Measurements from ENCODE around the gene CCL22. TPM values are rescaled to one million over a fixed set of nuclear protein-coding genes. Genes with fewer than 3 reads are reported as not detected.

Gene CCL22
- total RNA-seq, 1 donor from 2014 or later, result not detected

- Histone ChIP-seq H3K27me3 (peaks cover 6% of the 10 kb centered on the region), H3K36me3 (no peaks in the 10 kb centered on the region), H3K4me2 (no peak overlapping the region), H3K27ac (no peak overlapping the region), H3K9me3 (ENCODE audit: low read depth) (no peaks in the 10 kb centered on the region), H2AFZ (replicated peaks) (no peak overlapping the region), H4K20me1 (ENCODE audit: low read depth) (no peaks in the 10 kb centered on the region), H3K79me2 (ENCODE audit: low read depth) (no peaks in the 10 kb centered on the region), H3K4me1 (no peaks in the 10 kb centered on the region), H3F3A (ENCODE audit: low read depth) (no peaks in the 10 kb centered on the region), H3K9ac (no peak overlapping the region), H3K4me3 (no peak overlapping the region)
- Mint-ChIP-seq H3K36me3 (no peaks in the 10 kb centered on the region), H3K4me1 (no peaks in the 10 kb centered on the region), H3K27ac (no peak overlapping the region), H3K27me3 (ENCODE audit: insufficient read depth, low read depth) (peaks cover 11% of the 10 kb centered on the region), H3K9me3 (peaks cover 4% of the 10 kb centered on the region), H3K4me3 (no peak overlapping the region)
- TF ChIP-seq CTCF (IDR thresholded peaks at IDR 0.05), result no peak
- TF ChIP-seq EZH2phosphoT487 (IDR thresholded peaks at IDR 0.05), result no peak
- TF ChIP-seq EZH2 (IDR thresholded peaks at IDR 0.05), result no peak
- DNase-seq (ENCODE audit: low spot score), result no peak
Measured at GRCh38 chr16:57348327-57348726, 10.3 kb upstream of the CCL22 start.

- Mint-ChIP-seq H3K27me3 (ENCODE audit: insufficient read depth, low read depth) (peaks cover 11% of the 10 kb centered on the region), H3K4me3 (no peak overlapping the region), H3K27ac (no peak overlapping the region), H3K36me3 (no peaks in the 10 kb centered on the region), H3K9me3 (peaks cover 4% of the 10 kb centered on the region), H3K4me1 (no peaks in the 10 kb centered on the region)
- Histone ChIP-seq H3K4me2 (no peak overlapping the region), H3K36me3 (no peaks in the 10 kb centered on the region), H2AFZ (replicated peaks) (peak overlapping the region; percentile 87), H3K27ac (no peak overlapping the region), H3K4me3 (no peak overlapping the region), H3K79me2 (ENCODE audit: low read depth) (no peaks in the 10 kb centered on the region), H3F3A (ENCODE audit: low read depth) (no peaks in the 10 kb centered on the region), H3K9me3 (ENCODE audit: low read depth) (no peaks in the 10 kb centered on the region), H3K4me1 (no peaks in the 10 kb centered on the region), H3K9ac (no peak overlapping the region), H3K27me3 (peaks cover 6% of the 10 kb centered on the region), H4K20me1 (ENCODE audit: low read depth) (no peaks in the 10 kb centered on the region)
- no peak for DNase-seq (ENCODE audit: low spot score)
- TF ChIP-seq EZH2phosphoT487 (IDR thresholded peaks at IDR 0.05) (no peak), EZH2 (IDR thresholded peaks at IDR 0.05) (no peak), CTCF (IDR thresholded peaks at IDR 0.05) (no peak)
Measured at GRCh38 chr16:57349212-57350031, 9.2 kb upstream of the CCL22 start.

- no peak overlapping the region for H3K4me2 ChIP-seq
- H3K9me3 Mint-ChIP-seq, result no peaks in the 10 kb centered on the region
- no peaks in the 10 kb centered on the region for H4K20me1 ChIP-seq (ENCODE audit: low read depth)
- no peak for DNase-seq (ENCODE audit: low spot score)
- no peak overlapping the region for H3K27ac ChIP-seq
- H3K4me1 Mint-ChIP-seq, result peaks cover 8% of the 10 kb centered on the region
- H3K27me3 Mint-ChIP-seq (ENCODE audit: insufficient read depth, low read depth), result peaks cover 8% of the 10 kb centered on the region
- H3K4me3 ChIP-seq, result no peak overlapping the region
- no peak overlapping the region for H3K4me3 Mint-ChIP-seq
- no peaks in the 10 kb centered on the region for H3K9me3 ChIP-seq (ENCODE audit: low read depth)
- H2AFZ ChIP-seq (replicated peaks), result no peak overlapping the region
- no peaks in the 10 kb centered on the region for H3K4me1 ChIP-seq
- H3K36me3 ChIP-seq, result no peaks in the 10 kb centered on the region
- no peaks in the 10 kb centered on the region for H3F3A ChIP-seq (ENCODE audit: low read depth)
- peaks cover 6% of the 10 kb centered on the region for H3K27me3 ChIP-seq
- no peaks in the 10 kb centered on the region for H3K36me3 Mint-ChIP-seq
- H3K9ac ChIP-seq, result no peak overlapping the region
- TF ChIP-seq CTCF (IDR thresholded peaks at IDR 0.05) (no peak), EZH2phosphoT487 (IDR thresholded peaks at IDR 0.05) (no peak), EZH2 (IDR thresholded peaks at IDR 0.05) (no peak)
- H3K27ac Mint-ChIP-seq, result no peak overlapping the region
- no peaks in the 10 kb centered on the region for H3K79me2 ChIP-seq (ENCODE audit: low read depth)
Measured at GRCh38 chr16:57352636-57353047, 5.9 kb upstream of the CCL22 start.

Measured in neural progenitor cell (in vitro differentiated cells).